ENCODE measurements around the gene SCGB1C2. TPM values are rescaled to one million over a fixed set of nuclear protein-coding genes. Genes with fewer than 3 reads are reported as not detected.

The SCGB1C2 gene
- total RNA-seq, 1 experiment from 2014 or later = not detected

DNA sequence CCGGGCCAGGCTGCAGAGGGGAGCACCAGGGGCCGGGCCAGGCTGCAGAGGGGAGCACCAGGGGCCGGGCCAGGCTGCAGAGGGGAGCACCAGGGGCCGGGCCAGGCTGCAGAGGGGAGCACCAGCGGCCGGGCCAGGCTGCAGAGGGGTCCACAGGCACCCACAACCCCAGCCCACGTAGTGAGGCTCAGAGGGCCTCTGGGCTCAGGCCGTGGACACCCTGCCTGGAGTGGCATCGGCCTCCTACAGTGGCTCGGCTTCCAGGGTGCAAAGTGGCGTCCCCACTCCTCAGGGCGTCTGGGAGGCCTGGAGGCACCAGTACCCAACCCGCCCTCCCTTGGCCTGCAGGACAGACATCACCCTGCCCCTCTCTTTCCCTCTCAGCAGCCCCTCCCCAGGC lies 34.5 kb downstream of the SCGB1C2 start:
- no peak for DNase-seq (ENCODE audit: low read depth)

DNA sequence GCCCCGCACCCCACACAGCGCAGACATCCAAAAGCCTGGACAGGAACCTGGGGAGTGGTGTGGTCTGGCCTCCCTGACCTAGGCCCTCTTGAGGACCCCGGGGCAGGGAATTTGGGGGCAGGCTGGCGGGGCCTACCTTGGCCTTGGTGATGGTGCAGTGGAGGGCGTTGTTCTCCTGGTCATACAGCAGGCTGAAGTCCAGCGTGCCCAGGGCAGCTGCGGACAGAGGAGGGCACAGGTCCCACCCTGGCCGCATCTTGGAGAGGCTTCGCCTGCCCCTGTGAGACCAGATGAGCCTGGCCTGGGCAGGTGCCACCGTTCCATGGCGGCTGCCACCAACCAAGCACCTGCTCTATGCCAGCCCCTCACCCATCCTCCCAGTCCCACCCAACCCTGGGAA lies 35.0 kb downstream of the SCGB1C2 start:
- no peak for DNase-seq (ENCODE audit: low read depth)

DNA sequence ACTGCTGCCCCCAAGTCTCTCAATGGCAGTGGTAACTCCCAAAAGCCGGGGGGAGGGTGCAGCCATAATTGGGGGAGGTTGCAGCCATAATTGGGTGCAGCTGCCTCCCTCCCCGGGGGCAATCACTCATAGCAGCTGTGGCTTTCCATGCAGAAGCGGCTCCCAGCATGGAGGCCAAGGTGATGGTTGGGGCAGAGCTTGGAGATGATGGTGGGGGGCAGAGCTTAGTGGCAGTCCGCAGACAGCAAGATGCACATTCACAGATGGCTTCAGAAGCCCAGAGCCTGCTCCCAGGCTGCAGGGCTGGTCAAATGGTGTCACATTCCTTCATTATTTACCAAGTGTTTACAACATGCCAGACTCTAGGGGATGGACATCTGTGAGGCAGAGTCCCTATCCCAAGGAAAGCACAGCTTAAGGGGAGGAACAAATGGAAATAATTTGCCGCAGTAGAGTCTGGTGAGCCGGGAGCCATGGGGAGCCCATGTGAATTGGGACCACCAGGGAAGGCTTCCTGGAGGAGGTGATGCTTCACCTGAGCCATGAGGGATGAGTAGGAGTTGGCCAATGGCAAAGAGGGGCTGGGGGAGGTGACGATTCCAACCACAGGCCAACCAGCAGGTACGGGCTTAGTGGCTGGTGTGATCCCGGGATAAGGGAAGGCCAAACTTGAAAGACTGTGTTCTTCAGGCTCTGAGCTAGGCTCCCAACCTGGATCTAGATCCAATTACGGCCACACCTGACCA lies 36.0 kb downstream of the SCGB1C2 start:
- no peak for DNase-seq (ENCODE audit: low read depth)

DNA sequence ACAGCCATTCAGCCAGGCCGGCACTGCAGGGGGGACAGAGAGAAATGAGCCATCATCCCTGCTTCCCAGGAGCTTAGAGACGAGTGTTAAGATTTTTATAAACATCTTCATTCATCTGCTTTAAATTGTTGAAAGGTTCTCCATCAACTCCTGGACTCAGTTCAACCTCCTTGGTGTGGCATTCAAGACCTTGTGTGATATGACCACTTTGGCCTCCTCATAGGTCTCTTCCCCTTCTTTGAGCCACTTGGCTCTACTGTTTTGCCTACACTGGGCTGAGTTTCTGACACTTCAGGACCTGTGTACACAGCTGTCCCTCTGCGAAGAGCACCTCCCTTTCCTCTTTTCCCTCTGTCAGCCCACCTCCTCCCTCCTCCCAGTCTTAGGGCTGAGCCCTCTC lies 39.8 kb downstream of the SCGB1C2 start:
- no peak for DNase-seq (ENCODE audit: low read depth)

DNA sequence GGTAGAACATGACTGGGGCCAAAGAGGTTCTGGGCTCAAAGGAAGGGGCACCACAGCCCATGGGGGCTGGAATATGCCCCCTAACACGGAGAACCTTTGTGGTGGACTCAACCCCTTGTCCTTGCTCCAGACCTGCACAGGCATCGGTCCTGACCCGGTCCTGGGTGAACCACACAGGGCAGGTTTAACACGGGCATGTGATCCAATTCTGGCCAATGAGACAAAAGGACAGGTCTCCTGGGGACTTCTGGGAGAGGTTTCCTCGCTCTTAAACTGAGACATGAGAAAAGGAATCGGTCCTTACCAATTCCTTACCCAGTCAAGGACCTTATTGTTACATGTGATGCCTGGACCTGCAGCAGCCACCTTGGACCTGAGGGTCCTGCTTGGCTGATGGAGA lies 40.4 kb downstream of the SCGB1C2 start:
- DNase-seq (ENCODE audit: low read depth) = no peak

DNA sequence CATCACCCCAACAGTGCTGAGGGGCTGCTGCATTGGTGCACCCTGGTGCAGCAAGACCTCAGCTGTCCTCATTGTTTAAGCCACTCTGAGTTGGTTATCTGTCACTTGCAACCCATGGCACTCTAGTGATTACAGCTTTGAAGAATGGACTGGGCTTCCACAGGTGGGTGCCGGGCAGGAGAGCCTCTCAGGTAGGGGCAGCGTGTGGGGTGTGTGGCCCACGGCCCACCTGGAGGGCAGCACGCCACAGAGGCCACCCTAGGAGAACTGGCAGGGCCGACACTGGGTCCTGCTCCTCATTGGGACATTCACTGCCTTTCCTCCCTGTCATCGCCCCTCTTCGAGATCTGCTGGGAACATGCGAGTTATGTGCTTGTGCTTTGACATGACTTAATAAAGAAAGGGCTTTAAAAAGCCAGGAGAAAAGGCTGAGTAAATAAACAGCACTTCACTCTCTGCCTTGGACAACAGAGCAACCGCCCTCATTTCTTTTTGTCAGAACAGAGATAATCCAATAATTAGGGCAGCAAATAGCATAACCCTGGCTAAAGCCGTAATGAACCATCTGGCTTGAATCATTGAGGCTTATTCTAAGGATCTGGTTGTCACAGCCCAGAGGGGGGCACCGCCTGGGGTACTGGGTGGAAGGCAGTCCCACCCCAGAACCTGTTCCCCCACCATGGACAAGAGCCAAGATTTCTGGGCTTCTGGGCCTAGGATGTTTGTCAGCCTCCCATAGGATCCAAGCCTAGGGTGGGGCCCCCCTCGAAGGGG lies 41.1 kb downstream of the SCGB1C2 start:
- no peak for DNase-seq (ENCODE audit: low read depth)

DNA sequence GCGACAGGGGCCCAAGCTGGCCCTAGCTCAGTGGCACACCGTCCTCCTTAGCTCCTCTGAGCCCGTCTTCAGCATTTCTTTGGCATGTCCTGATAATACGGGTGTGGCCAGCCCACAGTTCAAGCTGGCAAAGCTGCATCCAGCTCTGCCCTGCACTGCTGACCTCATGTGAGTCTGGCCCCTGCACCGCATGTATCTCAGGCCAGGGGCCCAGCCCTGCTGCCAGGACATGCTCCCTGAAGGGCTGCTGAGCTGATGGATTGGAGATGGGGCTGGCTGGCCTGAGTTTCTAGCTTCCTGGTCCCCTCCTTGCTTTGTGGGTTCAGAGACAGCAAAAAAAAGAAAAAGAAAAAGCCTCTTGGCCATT lies 41.7 kb downstream of the SCGB1C2 start:
- no peak for DNase-seq (ENCODE audit: low read depth)

DNA sequence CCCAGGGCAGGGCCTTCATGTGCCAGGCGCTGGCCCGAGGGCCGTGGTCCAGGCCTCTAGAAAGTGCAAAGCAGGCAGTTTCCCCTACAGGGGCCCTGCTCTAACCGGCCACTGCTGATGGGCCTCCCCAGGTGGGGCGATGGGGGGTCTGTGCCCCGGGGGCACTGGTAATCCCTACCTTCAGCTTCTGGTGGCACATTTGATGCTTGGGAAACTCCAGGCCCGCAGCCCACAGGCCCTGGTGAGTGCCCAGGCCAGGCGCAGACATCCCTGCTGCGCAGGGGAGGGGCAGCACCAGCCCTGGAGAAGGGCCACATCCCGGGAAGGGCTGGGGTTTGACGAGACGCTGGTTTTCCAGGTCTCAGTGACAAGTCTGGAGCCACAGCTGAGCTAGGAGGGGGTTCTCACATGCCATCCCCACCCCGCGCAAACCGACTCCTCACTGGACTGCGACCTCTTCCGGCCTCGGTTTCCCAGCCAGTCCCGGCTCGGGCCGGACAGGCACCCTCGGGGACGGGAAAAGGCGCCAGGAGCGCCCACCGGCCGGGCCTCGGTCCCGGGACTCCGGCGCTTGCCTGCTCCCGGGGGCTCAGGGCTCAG lies 42.5 kb downstream of the SCGB1C2 start:
- no peak for DNase-seq (ENCODE audit: low read depth)

DNA sequence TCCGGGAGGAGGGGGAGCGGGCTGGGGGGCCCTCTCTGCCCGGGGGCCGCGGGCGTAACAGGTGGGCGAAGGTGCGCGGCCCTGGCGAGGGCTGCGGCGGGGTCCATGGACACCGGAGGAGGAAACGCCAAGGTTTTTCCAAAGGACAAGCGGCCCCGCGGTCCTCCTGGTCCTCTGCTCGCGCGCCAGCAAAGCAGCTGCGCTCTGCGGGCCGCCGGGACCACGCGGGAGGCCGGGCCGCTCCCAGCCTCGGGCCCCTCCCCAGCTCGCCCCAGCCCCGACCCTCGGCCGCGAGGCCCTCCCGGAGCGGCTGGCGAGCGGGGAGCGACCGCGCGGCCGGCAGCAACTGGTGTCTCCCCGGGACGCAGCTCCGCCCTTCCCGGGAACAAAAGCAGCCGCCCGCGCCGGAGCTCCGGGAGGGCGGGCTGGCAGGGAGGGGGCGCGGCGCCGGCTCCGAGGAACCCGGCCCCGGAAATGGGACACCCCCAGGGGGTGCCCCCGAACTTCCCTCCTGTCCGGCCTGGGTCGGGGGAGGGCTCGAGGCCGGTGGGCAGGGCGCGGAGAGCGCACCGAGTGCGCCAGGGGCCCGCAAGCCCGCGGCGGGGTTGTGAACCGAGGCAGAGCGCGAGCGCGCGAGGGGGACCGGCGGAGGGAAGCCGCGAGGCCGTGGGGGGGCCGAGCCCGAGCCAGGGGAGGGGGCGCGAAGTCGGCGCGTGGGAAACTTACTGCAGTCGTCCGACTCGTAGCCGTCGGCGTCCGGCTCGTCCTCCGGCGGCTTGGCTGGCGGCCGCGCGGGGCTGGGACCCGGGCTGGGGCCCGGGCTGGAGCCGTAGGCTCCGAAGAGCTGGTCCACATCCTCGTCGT lies 43.2 kb downstream of the SCGB1C2 start:
- DNase-seq (ENCODE audit: low read depth) = no peak

DNA sequence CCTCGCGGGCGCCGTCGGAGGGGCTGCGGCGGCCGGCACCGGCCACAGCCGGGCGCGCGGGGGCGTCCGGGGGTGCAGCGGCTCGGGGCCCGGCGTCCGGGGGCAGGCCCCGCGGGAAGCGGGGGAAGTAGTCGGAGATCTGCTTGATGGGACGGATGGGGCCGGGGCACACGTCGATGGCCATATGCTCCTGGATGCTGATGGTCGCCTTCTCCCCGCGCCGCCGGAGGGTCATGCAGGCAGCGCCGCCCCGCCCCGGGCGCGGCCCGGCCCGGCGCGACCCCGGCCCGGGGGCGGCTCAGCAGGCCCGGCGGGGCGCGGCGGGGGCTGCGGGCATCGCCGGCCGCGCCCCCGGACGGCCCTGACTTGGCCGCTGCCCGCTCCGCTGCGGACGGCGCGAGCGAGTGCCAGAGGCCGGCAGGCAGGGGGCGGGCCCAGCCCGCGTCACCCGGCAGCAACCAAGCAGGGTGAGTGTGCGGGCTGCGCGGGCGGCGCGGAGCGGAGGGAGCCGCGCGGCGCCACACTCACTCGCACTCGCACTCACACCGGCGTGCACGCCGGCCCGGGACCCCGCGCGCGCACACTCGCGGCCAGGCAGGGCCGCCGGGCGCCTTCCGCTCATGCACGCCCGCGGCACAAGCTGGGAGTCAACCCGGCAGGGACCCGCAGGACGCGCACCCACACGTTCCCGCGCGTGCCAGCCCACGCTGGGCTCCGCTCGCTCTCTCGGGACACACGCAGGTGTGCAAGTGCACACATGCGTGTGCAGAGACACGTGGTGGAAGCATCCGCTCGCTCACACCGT lies 44.1 kb downstream of the SCGB1C2 start, which contains the start of gene DOC2B:
DOC2B (minus strand) TSS at position 406 of the 805 bp plus-strand sequence; CDS start at position 235, 171 bp downstream.
- no peak for DNase-seq (ENCODE audit: low read depth)

DNA sequence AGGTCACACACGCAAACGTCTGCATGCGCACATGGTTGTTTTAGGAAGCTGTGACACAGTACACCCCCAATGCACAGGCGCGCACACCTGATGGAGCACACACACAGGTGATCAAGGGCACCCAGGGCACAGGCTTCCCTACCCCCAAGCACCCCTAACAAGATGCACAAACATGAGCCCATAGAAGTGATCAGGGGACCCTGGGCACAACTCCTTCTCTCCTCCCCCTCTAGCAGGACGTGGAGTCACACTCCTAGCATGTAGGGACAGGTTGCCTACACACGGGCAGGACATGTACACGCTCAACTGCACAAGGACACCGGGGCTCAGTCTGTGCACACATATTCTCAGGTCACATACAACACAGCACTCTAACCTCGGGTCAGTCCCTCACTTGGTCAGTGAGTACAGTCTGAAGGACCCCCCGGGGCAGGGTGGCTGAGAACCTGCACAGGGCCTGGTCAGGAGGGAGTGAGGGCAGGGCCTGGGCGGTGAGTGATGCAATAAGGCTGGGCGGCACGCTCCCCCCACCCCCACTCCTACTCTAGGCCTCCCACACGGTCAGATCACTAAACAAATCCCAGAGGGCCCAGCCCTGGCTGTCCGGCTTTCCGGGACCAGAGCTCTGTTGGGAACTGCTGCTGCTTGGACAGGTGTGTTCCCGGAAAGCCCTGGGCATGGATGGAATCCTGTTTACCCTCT lies 44.8 kb downstream of the SCGB1C2 start:
- DNase-seq (ENCODE audit: low read depth) = no peak

DNA sequence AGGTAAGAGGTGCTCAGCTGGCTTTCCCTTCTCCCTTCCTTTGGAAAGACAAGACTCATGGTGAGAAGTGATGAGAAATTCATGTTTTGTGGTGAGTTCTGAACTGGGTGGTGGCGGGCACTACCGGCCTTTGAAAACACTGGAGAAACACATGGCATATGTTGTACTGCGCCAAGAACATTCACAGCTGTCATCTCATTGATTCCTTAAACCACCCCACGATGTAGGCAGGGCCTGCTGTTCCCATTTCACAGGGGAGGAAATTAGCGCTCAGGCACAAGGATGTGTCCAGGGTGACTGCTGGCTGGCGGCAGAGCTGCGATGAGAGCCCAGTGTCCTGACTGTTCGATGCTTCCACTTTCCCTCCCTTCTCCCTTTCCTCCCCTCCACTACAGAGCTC lies 45.7 kb downstream of the SCGB1C2 start:
- DNase-seq (ENCODE audit: low read depth) = no peak

DNA sequence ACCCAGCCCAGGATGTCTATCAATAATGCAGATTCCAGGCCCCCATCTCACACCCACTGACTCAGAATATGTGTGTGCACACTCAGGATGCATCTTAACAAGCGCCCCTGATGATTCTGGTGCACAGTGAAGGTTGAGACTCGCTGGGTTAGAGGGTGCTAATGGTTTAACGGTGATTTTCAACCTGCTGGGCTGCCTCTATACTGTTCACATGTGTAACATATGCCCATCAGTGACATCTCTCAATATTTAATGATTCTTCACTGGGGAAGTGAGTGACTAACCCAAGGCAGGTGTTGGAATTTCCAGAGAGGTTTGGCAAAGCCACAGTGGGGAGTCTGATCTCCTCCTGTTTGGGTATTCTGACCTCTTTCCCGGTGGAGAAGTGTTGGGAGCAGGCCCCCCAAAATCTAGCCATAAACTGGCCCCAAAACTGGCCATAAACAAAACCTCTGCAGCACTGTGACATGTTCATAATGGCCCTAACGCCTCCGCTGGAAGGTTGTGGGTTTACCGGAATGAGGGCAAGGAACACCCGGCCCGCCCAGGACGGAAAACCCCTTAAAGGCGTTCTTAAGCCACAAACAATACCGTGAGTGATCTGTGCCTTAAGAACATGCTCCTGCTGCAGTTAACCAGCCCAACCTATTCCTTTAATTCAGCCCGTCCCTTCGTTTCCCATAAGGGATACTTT lies 48.2 kb downstream of the SCGB1C2 start:
- no peak for DNase-seq (ENCODE audit: low read depth)

DNA sequence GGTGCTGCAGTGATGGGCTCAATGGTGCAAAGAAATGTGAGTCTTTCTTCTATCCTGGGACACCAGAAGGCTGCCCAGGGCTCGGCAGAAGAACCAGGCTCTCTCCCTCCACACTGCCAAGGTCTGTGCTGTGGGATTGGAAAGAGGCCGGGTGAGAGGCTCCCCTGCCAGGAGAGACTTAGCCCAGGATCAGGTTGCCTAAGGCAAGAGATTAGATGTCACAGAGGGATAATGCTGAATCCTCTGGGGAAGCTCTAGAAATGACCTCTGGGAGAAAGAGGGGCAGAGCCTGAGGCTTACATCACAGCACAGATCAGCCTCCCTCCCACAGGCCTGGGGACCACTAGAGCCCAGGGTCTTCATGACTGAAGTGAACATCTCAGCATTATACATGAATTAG lies 49.8 kb downstream of the SCGB1C2 start:
- DNase-seq (ENCODE audit: low read depth) = no peak

Other genes starting within 250 kb of the SCGB1C2 start
- not detected in 2 replicates for gene DOC2B, start 44.1 kb downstream of the SCGB1C2 start, total RNA-seq (2014; rRNA removed; shearing (Covaris generic))
- 0.78 and 1.2 TPM in 2 replicates for gene RPH3AL, start 215.2 kb downstream of the SCGB1C2 start, total RNA-seq (2014; rRNA removed; shearing (Covaris generic))

All from RPMI7951 (cell line).